Measurements from ENCODE around the gene ASTN2.

- TF ChIP-seq CTCF (IDR thresholded peaks at IDR 0.05) (no peak), POLR2A (IDR thresholded peaks at IDR 0.05) (no peak)
Observed at GRCh38 chr9:116585204-116585603, 829.7 kb downstream of the ASTN2 start.

Measured in testis (tissue), 2 donors.